Middle frontal gyrus (tissue), 1 donor: Measurements from ENCODE around the gene CCDC197.

Source experiments
- DNase-seq: peaks from one replicate; pipeline ENCODE4 v3.0.0-alpha.2; 2015; ENCODE audit warnings: low spot score; ENCODE audit errors: extremely low spot score

Gene CCDC197

GRCh38 chr14:93997082-93997481 is at the start of gene CCDC197:
TSS of gene CCDC197 (plus strand) at chr14:93997301. CDS start at chr14:93998132, 831 bp downstream.
- DNase-seq = no peak

- no peak for DNase-seq
Observed at GRCh38 chr14:93949511-93950075, 47.5 kb upstream of the CCDC197 start.

- DNase-seq = no peak
Observed at GRCh38 chr14:93950948-93951634, 46.0 kb upstream of the CCDC197 start.

DNA sequence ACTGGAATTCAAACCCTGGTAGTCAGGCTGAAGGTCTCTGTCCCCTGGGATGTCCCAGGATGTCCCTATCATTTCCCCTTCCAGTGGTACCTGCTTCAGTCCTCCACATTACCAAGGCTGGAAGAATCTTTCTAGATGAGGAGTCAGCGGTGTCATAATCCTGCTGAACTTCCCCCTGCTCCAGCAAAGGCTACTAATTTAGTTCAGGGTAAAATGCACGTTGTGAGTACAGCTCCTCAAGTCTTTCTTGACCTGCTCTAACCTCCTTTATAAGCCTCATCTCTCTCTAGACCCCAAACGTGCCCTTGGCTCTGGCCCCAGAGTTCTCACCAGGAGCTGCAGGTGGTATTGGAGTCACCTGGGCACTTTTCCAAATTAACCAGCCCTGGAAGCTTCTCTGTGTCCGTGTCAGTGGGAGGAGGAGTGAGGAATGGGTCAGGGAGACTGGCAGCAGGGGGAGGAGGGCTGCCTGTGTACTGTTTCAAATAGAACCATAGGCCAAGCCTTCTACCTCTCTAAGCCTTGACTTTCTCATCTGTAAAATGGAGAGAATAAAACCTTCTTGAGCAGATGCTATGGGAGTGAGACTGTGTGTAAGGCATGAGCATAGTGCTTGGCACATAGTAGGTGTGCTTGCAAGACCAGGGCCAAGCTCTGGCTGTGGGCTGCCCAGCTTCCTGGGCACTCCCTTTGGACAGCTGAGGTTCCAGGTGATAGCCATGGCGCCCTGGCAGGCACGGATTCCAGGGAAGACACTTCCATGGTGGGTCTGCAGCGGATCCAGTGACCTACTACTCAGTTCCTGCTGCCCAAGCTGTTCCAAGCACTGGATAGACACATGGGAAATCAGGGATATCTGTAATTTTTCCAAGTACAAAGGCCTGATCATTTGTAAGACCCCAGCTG is 45.2 kb upstream of the CCDC197 start:
- DNase-seq = no peak

GRCh38 chr14:93952829-93953228 is 44.3 kb upstream of the CCDC197 start:
- no peak for DNase-seq

- no peak for DNase-seq
Observed at GRCh38 chr14:93953263-93953662, 43.8 kb upstream of the CCDC197 start.

DNA sequence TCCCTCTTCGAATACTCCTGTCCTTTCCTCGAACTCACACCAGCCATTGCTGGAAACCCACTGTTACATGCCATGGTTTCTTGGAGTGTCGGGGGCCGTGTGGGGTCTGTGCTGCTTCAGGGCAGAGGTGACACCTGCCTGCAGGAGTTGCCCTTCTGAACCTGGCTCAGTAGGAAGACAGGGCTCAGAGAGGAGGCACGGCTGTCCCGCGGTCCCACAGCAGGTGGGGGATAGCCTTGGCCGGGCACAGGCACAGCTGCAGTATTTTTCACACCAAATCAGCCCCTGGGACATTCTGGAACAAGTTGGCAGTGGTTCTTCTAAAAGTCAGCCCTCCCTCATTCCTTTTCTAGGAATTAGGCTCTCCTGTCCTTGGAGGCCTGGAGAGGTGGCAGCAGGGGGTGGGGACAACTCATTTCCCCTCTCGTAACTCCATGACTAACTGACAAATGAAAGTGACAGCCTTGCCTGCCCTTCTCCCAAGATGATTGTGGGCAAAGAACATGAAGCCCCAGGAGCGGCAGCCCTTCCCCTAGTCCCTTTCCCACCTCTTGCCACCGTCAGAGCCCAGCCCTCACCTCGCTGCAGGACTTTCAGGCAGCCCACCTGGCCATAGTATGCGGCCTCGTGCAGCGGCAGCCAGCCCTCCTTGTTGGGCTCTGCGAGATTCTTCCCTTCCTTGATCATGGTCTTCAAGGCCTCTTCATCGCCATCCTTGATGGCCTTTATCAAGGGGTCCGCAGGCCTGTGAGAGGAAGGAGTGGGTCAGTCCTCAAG is 43.2 kb upstream of the CCDC197 start:
- no peak for DNase-seq

- DNase-seq = no peak
Observed at GRCh38 chr14:93954516-93954830, 42.6 kb upstream of the CCDC197 start.

- no peak for DNase-seq
Observed at GRCh38 chr14:93954900-93955849, 41.9 kb upstream of the CCDC197 start.

DNA sequence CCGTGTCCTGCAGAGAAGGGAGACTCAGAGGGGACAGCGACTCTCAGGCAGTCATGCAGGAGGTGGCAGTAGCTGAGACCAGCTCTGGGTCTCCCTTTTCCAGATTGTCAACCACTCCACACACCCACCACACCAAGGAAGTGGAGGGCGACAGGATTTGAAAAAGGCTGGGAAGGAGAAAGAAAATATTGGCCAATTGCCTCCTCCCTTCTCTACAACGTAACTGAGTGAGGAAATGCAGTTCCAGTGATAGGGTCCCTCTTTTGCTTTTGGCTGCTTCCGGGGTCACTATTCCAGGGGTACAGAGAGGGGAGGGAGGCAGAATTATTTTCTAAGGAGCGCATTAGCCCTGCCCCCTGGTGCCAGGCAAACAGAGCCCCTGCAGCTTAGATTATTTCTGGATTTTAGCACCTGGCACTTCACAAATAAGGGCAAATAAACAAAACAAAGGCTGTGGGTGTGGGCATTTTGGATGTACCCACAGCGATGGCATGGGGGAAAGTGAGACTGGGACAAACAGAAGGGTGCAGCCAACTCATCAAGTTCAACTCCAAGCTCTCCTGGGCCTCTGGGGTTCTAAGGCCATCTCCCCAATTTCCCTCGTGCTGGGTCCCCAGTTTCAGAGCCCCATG is 41.1 kb upstream of the CCDC197 start:
- DNase-seq = no peak

DNA sequence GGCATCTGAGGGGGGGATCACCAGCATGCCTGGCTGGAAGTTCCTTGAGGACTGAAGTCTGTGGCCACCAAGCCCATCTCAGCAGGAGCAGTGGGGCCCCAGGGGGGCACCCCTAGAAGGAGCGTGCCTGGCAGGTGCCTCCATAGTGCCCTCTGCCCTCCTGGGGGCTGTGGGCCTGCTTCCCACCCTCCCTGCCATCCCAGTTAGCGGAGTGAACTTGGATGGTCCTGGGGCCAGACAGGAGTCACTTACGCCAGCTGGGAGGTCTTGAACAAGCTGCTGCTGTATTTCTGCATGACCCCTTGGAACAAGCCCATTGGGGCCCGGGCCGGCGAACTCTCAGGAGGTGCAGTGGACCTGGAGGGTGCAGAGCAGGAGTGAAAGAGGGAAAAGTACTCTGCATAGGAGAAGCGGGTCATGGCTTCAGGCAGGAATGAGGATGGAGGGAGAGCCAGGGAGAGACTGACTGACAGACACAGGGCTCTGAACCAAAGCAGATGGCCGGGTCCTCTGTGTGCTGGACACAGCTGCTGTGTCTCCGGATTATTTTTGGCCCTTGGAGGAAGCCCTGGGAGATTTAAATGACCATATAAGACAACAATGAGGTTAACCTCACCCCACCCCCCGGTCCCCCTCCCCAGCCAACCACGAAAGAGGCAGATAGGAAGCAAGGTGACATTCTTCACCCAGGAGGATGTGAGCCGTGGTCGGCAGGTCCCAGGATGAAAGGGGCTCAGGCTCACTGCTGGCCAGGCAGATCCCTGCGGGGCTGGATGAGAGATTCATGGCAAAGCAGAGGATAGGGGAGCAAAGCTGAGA is 40.4 kb upstream of the CCDC197 start:
- no peak for DNase-seq

DNA sequence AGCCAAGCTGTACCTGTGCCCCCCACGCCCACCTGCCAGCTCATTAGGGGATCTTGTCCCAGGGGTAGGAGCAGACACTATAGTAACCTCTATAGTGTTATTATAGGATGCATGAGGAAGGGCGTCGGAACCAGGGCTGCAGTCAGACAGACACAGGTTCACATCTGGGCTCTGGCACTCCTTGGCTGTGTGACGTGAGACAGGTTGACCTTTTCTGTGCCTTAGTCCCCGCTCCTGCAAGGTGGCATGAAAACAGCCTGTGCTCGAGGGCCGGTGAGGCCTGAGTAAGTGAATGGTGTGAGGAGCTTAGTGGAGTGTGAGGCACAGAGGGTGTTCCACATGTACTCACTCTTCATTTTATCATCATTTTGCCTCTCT is 39.8 kb upstream of the CCDC197 start:
- DNase-seq = no peak

DNA sequence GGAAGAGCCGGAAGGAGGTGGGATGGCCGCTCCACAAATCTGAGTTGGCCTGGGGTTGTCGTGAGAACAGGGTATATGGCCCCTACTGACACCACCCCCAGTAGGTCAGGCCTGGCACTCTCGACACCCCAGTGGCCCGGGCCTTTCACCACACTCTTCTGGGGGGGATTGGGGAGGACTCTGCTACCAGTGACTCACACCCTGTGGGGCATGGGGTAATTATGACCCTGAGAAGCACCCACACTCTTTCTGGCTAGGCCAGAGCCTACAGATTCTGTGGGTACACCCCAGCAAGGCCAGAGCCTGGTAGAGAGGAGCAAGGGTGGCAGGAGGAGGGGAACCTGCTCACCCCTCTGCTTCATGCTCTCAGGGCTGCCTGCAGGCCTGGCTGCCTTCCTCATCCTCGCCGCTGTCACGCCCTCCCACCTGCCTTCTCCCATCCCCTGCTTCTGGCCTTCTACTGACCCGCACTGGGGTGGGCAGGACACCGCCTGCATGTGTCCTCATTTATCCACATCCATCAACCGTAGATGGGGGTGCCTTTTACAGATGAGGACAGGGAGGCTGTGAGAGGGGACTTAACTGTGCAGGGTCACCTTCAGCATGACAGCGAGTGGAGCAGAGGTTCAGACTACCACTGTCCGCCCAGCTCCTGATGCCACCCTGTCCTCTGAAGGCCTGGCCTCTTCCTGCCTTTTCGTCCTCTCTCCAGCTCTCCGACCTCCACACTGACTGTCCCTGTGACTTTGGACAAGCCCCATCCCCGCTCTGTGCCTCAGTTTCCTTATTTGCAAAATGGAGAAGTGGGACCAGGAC is 39.1 kb upstream of the CCDC197 start:
- DNase-seq = no peak

DNA sequence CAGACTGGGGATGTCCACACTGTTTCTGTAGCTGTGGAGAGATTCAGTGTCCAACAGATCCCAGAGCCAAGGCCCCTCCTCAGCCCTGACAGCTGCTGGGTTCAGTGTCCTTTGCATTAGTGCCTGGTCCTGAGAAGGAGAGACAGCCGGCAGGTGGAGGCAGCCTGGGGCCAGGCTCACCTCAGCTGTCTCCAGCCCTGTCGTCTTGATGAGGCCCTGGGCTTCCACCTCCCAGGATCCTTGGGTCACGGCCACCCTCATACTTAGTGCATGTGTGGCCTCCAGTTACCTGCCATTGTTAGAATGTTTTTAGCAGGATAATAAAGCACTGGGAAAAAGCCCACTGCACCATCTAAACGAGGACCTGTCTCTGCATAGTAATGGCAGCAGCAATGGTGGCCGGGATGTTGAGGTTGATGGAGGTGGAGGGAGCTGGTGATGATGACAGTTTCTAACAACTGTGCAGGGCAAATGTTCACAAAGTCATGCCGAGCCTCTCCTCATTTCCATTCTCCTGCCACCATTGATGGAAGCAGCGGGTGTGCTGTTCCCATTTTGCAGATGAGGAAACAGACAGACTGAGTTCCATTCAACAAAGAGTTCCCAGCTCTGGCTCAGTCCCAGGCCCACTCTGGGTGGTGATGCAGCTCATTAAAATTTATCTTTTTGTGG is 38.4 kb upstream of the CCDC197 start:
- DNase-seq = no peak

- no peak for DNase-seq
Observed at GRCh38 chr14:93959239-93960107, 37.6 kb upstream of the CCDC197 start.

GRCh38 chr14:93960108-93960475 is 37.0 kb upstream of the CCDC197 start:
- no peak for DNase-seq
